ENCODE data around the gene MPRIP.

- no peak for TF ChIP-seq CTCF (IDR thresholded peaks at IDR 0.05; ENCODE audit: poor library complexity, severe bottlenecking)
- no peak for TF ChIP-seq POLR2AphosphoS5 (IDR thresholded peaks at IDR 0.05)
- no peak for TF ChIP-seq REST (IDR thresholded peaks at IDR 0.05; ENCODE audit: borderline replicate concordance)
- TF ChIP-seq SMC3 (conservative IDR thresholded peaks at IDR 0.05; ENCODE audit: poor library complexity): no peak
- no peak for TF ChIP-seq EP300 (conservative IDR thresholded peaks at IDR 0.05; ENCODE audit: poor library complexity, severe bottlenecking)
Measured at GRCh38 chr17:17060930-17061329, 18.7 kb downstream of the MPRIP start.
